ENCODE results near the gene KLHDC4. TPM values are rescaled to one million over a fixed set of nuclear protein-coding genes. Genes with fewer than 3 reads are reported as not detected.
A peak's percentile ranks its signal among the peaks of the same experiment; 100 is the strongest.
"Not testable (repeated sequence)": the region's sequence is repeated elsewhere in the genome, so short reads cannot be mapped to it uniquely, and the experiment has no call there.

KLHDC4 gene
- total and polyA plus RNA-seq, 7 donors = 9.2 to 19.7 (median 14.7) TPM

DNA sequence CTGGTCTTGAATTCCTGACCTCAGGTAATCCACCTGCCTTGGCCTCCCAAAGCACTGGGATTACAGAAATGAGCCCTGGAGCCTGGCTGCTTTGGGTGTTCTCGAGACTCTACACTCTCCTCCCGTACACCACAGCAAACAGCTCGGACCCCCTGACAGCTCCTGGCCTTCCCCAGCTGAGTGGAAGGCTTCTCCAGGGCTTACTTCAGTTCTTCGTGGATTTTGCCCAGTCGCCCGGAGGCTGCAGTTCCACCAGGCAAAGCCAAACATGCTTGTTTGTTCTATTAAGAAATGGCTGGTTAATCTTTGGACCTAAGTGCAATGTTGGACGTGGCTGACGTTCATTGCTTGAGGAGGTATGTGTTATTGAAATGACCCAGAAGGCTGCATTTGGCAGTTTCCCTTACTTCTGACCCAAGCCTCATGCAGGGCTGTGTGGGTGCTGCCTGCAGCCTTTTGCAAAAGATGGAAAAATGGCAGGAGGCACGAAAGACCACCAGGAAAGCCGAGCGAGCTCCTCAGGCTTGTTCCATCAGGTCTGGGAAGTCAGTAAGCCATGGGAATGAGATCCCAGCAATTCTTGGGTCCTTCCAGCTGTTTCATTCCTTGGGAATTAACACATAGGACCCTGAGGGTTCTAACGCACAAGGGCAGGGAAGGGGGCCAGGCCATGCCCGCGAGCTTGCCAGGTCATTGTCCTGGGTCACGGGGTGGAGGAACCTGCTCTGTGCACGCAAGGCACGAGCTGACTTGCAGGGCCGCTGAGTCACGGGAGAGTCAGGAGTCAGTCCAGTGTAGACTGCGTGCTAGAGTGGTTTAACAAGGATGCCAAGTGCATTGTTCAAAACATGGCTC lies 23.9 kb upstream of the KLHDC4 start:
- DNase-seq (peak in 1 of 2 donors; percentile 63), ATAC-seq (peak; percentile 72 to 83 (median 74))
- no peaks in the 10 kb centered on the region for H3K36me3 ChIP-seq (ENCODE audit: insufficient read depth in 1 of 2, low read depth in 1 of 2)
- intact Hi-C loops (cut with DNase I) = loop anchor here (10.0 kb wide), 1 partner anchor 115 kb away; no protein-coding TSS in a partner anchor
- TF ChIP-seq, protein P1, sequence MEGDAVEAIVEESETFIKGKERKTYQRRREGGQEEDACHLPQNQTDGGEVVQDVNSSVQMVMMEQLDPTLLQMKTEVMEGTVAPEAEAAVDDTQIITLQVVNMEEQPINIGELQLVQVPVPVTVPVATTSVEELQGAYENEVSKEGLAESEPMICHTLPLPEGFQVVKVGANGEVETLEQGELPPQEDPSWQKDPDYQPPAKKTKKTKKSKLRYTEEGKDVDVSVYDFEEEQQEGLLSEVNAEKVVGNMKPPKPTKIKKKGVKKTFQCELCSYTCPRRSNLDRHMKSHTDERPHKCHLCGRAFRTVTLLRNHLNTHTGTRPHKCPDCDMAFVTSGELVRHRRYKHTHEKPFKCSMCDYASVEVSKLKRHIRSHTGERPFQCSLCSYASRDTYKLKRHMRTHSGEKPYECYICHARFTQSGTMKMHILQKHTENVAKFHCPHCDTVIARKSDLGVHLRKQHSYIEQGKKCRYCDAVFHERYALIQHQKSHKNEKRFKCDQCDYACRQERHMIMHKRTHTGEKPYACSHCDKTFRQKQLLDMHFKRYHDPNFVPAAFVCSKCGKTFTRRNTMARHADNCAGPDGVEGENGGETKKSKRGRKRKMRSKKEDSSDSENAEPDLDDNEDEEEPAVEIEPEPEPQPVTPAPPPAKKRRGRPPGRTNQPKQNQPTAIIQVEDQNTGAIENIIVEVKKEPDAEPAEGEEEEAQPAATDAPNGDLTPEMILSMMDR (IDR thresholded peaks at IDR 0.05) = no peak
- WGBS, 3 donors = 54 to 70% (median 55%) methylated on average over 20 of the region's 20 CpGs
- H3K4me1 ChIP-seq = peaks cover 8% of the 10 kb centered on the region
- H3K4me3 ChIP-seq = no peak overlapping the region
- H3K9me3 ChIP-seq = no peaks in the 10 kb centered on the region
- peak overlapping the region; percentile 73 for H3K27ac ChIP-seq
- no peaks in the 10 kb centered on the region for H3K27me3 ChIP-seq (ENCODE audit: insufficient read depth in 3 of 3, low read length in 2 of 3)

- H3K4me1 ChIP-seq; H3K4me3 ChIP-seq; H3K9me3 ChIP-seq; H3K36me3 ChIP-seq (ENCODE audit: insufficient read depth in 1 of 2, low read depth in 1 of 2); H3K27me3 ChIP-seq (ENCODE audit: insufficient read depth in 3 of 3, low read length in 2 of 3); ATAC-seq; DNase-seq; H3K27ac ChIP-seq: not testable (repeated sequence)
- intact Hi-C loops (cut with DNase I) = loop anchor here (10.0 kb wide), 1 partner anchor 116 kb away; no protein-coding TSS in a partner anchor
- 91 to 94% (median 94%) methylated on average over 10 of the region's 10 CpGs for WGBS, 3 donors
Observed at GRCh38 chr16:87788730-87789436, 23.1 kb upstream of the KLHDC4 start.

- H3K4me3 ChIP-seq; H3K27me3 ChIP-seq (ENCODE audit: insufficient read depth in 3 of 3, low read length in 2 of 3); H3K27ac ChIP-seq; H3K4me1 ChIP-seq; H3K9me3 ChIP-seq; H3K36me3 ChIP-seq (ENCODE audit: insufficient read depth in 1 of 2, low read depth in 1 of 2); ATAC-seq; DNase-seq: not testable (repeated sequence)
- 89 to 97% (median 94%) methylated on average over 2 of the region's 2 CpGs for WGBS, 3 donors
- intact Hi-C loops (cut with DNase I) = loop anchor here (10.0 kb wide), 1 partner anchor 117 kb away; no protein-coding TSS in a partner anchor
Observed at GRCh38 chr16:87787451-87788091, 21.8 kb upstream of the KLHDC4 start.

- no peaks in the 10 kb centered on the region for H3K36me3 ChIP-seq (ENCODE audit: insufficient read depth in 1 of 2, low read depth in 1 of 2)
- no peak for DNase-seq
- ATAC-seq = peak in 3 of 4 donors; percentile 50 to 67 (median 63)
- intact Hi-C loops (cut with DNase I) = loop anchor here (10.0 kb wide), 1 partner anchor 120 kb away; no protein-coding TSS in a partner anchor
- no peaks in the 10 kb centered on the region for H3K27me3 ChIP-seq (ENCODE audit: insufficient read depth in 3 of 3, low read length in 2 of 3)
- no peak overlapping the region for H3K27ac ChIP-seq
- no peaks in the 10 kb centered on the region for H3K9me3 ChIP-seq
- TF ChIP-seq, protein P1 (IDR thresholded peaks at IDR 0.05) = no peak
- H3K4me1 ChIP-seq = peaks cover 3% of the 10 kb centered on the region
- no peak overlapping the region for H3K4me3 ChIP-seq
- WGBS, 3 donors = 34 to 47% (median 38%) methylated on average over 10 of the region's 10 CpGs
Observed at GRCh38 chr16:87784812-87785211, 19.0 kb upstream of the KLHDC4 start.

GRCh38 chr16:87782033-87782432 lies 16.2 kb upstream of the KLHDC4 start:
- intact Hi-C loops (cut with DNase I) = loop anchor here (10.0 kb wide), 1 partner anchor 123 kb away; no protein-coding TSS in a partner anchor
- H3K36me3 ChIP-seq (ENCODE audit: insufficient read depth in 1 of 2, low read depth in 1 of 2) = no peaks in the 10 kb centered on the region
- TF ChIP-seq, protein P1 (IDR thresholded peaks at IDR 0.05) = no peak
- H3K4me1 ChIP-seq = peaks cover 15% of the 10 kb centered on the region
- DNase-seq = no peak
- H3K27me3 ChIP-seq (ENCODE audit: insufficient read depth in 3 of 3, low read length in 2 of 3) = no peaks in the 10 kb centered on the region
- no peaks in the 10 kb centered on the region for H3K9me3 ChIP-seq
- ATAC-seq = no peak
- no peak overlapping the region for H3K27ac ChIP-seq
- no peak overlapping the region for H3K4me3 ChIP-seq
- 88 to 95% (median 89%) methylated on average over 4 of the region's 4 CpGs for WGBS, 3 donors

Measured in psoas muscle (tissue), 8 donors.